ENCODE data around the gene SYTL5. TPM values are rescaled to one million over a fixed set of nuclear protein-coding genes. Genes with fewer than 3 reads are reported as not detected.

SYTL5 gene
- total and polyA plus RNA-seq, 2 experiments from 2014 or later, result 0.23 to 0.35 TPM

GRCh38 chrX:38154818-38155217, 148.5 kb downstream of the SYTL5 start (continued):
- TF ChIP-seq ZNF114 (CRISPR knock-in tag; IDR thresholded peaks at IDR 0.05) (no peak), EZH2phosphoT487 (IDR thresholded peaks at IDR 0.05; ENCODE audit: unreplicated experiment) (no peak), ZNF331 (CRISPR knock-in tag; IDR thresholded peaks at IDR 0.05; ENCODE audit: low read depth) (no peak), REST (IDR thresholded peaks at IDR 0.05; ENCODE audit: unreplicated experiment) (no peak)

GRCh38 chrX:38156838-38157237, 150.5 kb downstream of the SYTL5 start:
- Histone ChIP-seq H3K36me3 (ENCODE audit: insufficient read depth) (no peaks in the 10 kb centered on the region), H4K20me1 (replicated peaks; ENCODE audit: insufficient read depth) (no peaks in the 10 kb centered on the region), H3K9me2 (ENCODE audit: insufficient read depth) (no peaks in the 10 kb centered on the region), H3K27ac (ENCODE audit: low read depth) (no peak overlapping the region), H3K4me2 (no peak overlapping the region), H3K4me3 (no peak overlapping the region), H3F3A (replicated peaks; ENCODE audit: low read depth) (no peaks in the 10 kb centered on the region), H3K4me1 (ENCODE audit: insufficient read depth) (no peaks in the 10 kb centered on the region), H2AFZ (no peak overlapping the region), H3K79me2 (replicated peaks; ENCODE audit: insufficient read depth) (no peaks in the 10 kb centered on the region), H3K27me3 (ENCODE audit: insufficient read depth) (no peaks in the 10 kb centered on the region)
- Mint-ChIP-seq H3K27ac (no peak overlapping the region), H3K27me3 (ENCODE audit: insufficient read depth, low read depth, poor library complexity) (peaks cover 2% of the 10 kb centered on the region), H3K4me3 (no peak overlapping the region), H3K36me3 (ENCODE audit: low read depth) (no peaks in the 10 kb centered on the region), H3K9me3 (no peaks in the 10 kb centered on the region), H3K4me1 (no peaks in the 10 kb centered on the region)
- no peak for DNase-seq (ENCODE audit: low spot score)
- ATAC-seq, result no peak
- TF ChIP-seq REST (IDR thresholded peaks at IDR 0.05; ENCODE audit: unreplicated experiment) (no peak), EZH2phosphoT487 (IDR thresholded peaks at IDR 0.05; ENCODE audit: unreplicated experiment) (no peak), ZNF462 (CRISPR knock-in tag; IDR thresholded peaks at IDR 0.05) (no peak), CTCF (conservative IDR thresholded peaks at IDR 0.05; ENCODE audit: low read depth in 2 of 2) (no peak), POLR2AphosphoS5 (IDR thresholded peaks at IDR 0.05; ENCODE audit: low read depth) (no peak), ZNF114 (CRISPR knock-in tag; IDR thresholded peaks at IDR 0.05) (no peak), STAT1 (IDR thresholded peaks at IDR 0.05; ENCODE audit: unreplicated experiment) (no peak), CREB1 (CRISPR knock-in tag; IDR thresholded peaks at IDR 0.05; ENCODE audit: low read depth) (no peak), JUNB (IDR thresholded peaks at IDR 0.05; ENCODE audit: unreplicated experiment) (no peak)

All from GM23338 (cell line).